Keratinocyte (primary cell): ENCODE measurements around the gene LAPTM5. TPM values are rescaled to one million over a fixed set of nuclear protein-coding genes. Genes with fewer than 3 reads are reported as not detected.

Source experiments
- DNase-seq: peaks from one replicate; pipeline ENCODE4 v3.0.0-alpha.2; 2011; ENCODE audit warnings: low read depth, missing footprints, low spot score
- FAIRE-seq: peaks from 2 replicates; lab custom pipeline; 2011; peaks lifted over from hg19 to GRCh38; lab: Jason Lieb, UNC
- H2AFZ ChIP-seq: 2 replicates; pipeline ENCODE4 v1.6.0; 2012; ENCODE audit warnings: low read length, control low read depth, inconsistent platforms; ENCODE audit not compliant: control insufficient read depth
- H3K27ac ChIP-seq: 2 replicates; pipeline ENCODE4 v1.5.1; 2011; ENCODE audit warnings: low read length; ENCODE audit not compliant: control insufficient read depth, insufficient read depth
- H3K27me3 ChIP-seq: 3 replicates; pipeline ENCODE4 v1.6.0; 2011; ENCODE audit warnings: low read length; ENCODE audit not compliant: control insufficient read depth, insufficient read depth; ENCODE audit errors: extremely low read depth
- H3K36me3 ChIP-seq, 2 experiments: 2 replicates in 1 of 2; 3 replicates in 1 of 2; pipeline ENCODE4 v1.5.1; 2011; ENCODE audit warnings: low read length in 2 of 2, mild to moderate bottlenecking in 1 of 2; ENCODE audit not compliant: control insufficient read depth in 2 of 2, insufficient read depth in 2 of 2; ENCODE audit errors: extremely low read depth in 1 of 2
- H3K4me1 ChIP-seq: 3 replicates; pipeline ENCODE4 v1.5.1; 2011; ENCODE audit warnings: low read length; ENCODE audit not compliant: control insufficient read depth, insufficient read depth; ENCODE audit errors: extremely low read depth
- H3K4me2 ChIP-seq: 3 replicates; pipeline ENCODE4 v1.6.0; 2011; ENCODE audit warnings: low read depth, low read length; ENCODE audit not compliant: control insufficient read depth, insufficient read depth; ENCODE audit errors: extremely low read depth
- H3K4me3 ChIP-seq, 3 experiments: fragments of 200-600 bp in 1 of 3; sonication (generic) in 1 of 3; 2 replicates in 2 of 3; 3 replicates in 1 of 3; pipeline ENCODE4 v1.5.1; 2011 to 2016; ENCODE audit warnings: low read length in 3 of 3, mild to moderate bottlenecking in 3 of 3, control low read depth in 2 of 3, inconsistent platforms in 1 of 3, low read depth in 1 of 3, mixed read lengths in 1 of 3, mixed run types in 1 of 3, moderate library complexity in 1 of 3; ENCODE audit not compliant: control insufficient read depth in 2 of 3, insufficient read depth in 2 of 3; ENCODE audit errors: extremely low read depth in 1 of 3
- H3K79me2 ChIP-seq: 2 replicates; pipeline ENCODE4 v1.6.0; 2012; ENCODE audit warnings: low read length; ENCODE audit not compliant: control insufficient read depth, insufficient read depth
- H3K9ac ChIP-seq: 3 replicates; pipeline ENCODE4 v1.6.0; 2011; ENCODE audit warnings: low read length; ENCODE audit not compliant: control insufficient read depth, insufficient read depth; ENCODE audit errors: extremely low read depth
- H3K9me1 ChIP-seq: 3 replicates; pipeline ENCODE4 v1.6.0; 2011; ENCODE audit warnings: low read length; ENCODE audit not compliant: control insufficient read depth, insufficient read depth; ENCODE audit errors: extremely low read depth
- H3K9me3 ChIP-seq: 2 replicates; pipeline ENCODE4 v1.5.1; 2012; ENCODE audit warnings: low read depth, low read length; ENCODE audit not compliant: control insufficient read depth
- H4K20me1 ChIP-seq: 3 replicates; pipeline ENCODE4 v1.6.0; 2011; ENCODE audit warnings: low read length; ENCODE audit not compliant: control insufficient read depth, insufficient read depth; ENCODE audit errors: extremely low read depth
- CTCF ChIP-seq, 3 experiments: IDR thresholded peaks in 1 of 3; conservative IDR thresholded peaks in 1 of 3; optimal IDR thresholded peaks in 1 of 3; 2 replicates in 2 of 3; 3 replicates in 1 of 3; pipeline versions ENCODE3 to v1.5.1; 2011; ENCODE audit warnings: low read length in 3 of 3, mild to moderate bottlenecking in 3 of 3, moderate library complexity in 2 of 3, control low read depth in 1 of 3, inconsistent platforms in 1 of 3; ENCODE audit not compliant: insufficient read depth in 2 of 3; ENCODE audit errors: extremely low read depth in 1 of 3
- EZH2 ChIP-seq: IDR thresholded peaks from one replicate; pipeline ENCODE4 v1.6.1; 2012; ENCODE audit warnings: inconsistent platforms, mild to moderate bottlenecking, low read length, moderate library complexity
- dilution Hi-C: fragments of 300-500 bp; cut with MboI; formaldehyde crosslinking; loops from one replicate; pipeline ENCODE4 v1.7.0; 2020; ENCODE audit warnings: low sequenced_read_pairs; ENCODE audit not compliant: extremely low pct_ligation_motif_present
- polyA plus RNA-seq, 5 experiments: library from polyadenylated mRNA; depleted of rRNA in 3 of 5; stranded (reverse) in 3 of 5; stranded (forward) in 1 of 5; unstranded in 1 of 5; fragments of >200 nt; gene quantifications; 1 replicate in 1 of 5; 2 replicates in 3 of 5; 3 replicates in 1 of 5; pipeline versions ENCODE4 v1.2.1 to v1.2.3, GENCODE V29; 2011 to 2012; ENCODE audit warnings: missing spikeins in 2 of 5, low read depth in 1 of 5, low replicate concordance in 1 of 5

The LAPTM5 gene
- polyA plus RNA-seq, 1 donor (not counting 4 experiments of a cell fraction or from before 2014, with no cell fraction given): 0.18 TPM

GRCh38 chr1:30701258-30701633 lies 56.3 kb downstream of the LAPTM5 start:
- Histone ChIP-seq H3K9me3 (no peaks in the 10 kb centered on the region), H3K4me3 (no peak overlapping the region), H3K4me2 (peak overlapping the region; percentile 65), H3K9ac (no peak overlapping the region), H3K36me3 (no peaks in the 10 kb centered on the region), H3K79me2 (no peaks in the 10 kb centered on the region), H3K9me1 (no peaks in the 10 kb centered on the region), H3K27me3 (no peaks in the 10 kb centered on the region), H4K20me1 (no peaks in the 10 kb centered on the region), H3K27ac (peak overlapping the region; percentile 23), H3K4me1 (peaks cover 25% of the 10 kb centered on the region), H2AFZ (peak overlapping the region; percentile 88)
- no peak for DNase-seq
- peak; percentile 84 for FAIRE-seq
- dilution Hi-C loops: no loop called here
- TF ChIP-seq CTCF (optimal IDR thresholded peaks at IDR 0.05 in 1 of 3, IDR thresholded peaks at IDR 0.05 in 1 of 3, conservative IDR thresholded peaks at IDR 0.05 in 1 of 3; ENCODE audit: extremely low read depth in 1 of 3, insufficient read depth in 2 of 3, low read length in 3 of 3) (peak in 1 of 3 experiments; percentile 4), EZH2 (no peak)

DNA sequence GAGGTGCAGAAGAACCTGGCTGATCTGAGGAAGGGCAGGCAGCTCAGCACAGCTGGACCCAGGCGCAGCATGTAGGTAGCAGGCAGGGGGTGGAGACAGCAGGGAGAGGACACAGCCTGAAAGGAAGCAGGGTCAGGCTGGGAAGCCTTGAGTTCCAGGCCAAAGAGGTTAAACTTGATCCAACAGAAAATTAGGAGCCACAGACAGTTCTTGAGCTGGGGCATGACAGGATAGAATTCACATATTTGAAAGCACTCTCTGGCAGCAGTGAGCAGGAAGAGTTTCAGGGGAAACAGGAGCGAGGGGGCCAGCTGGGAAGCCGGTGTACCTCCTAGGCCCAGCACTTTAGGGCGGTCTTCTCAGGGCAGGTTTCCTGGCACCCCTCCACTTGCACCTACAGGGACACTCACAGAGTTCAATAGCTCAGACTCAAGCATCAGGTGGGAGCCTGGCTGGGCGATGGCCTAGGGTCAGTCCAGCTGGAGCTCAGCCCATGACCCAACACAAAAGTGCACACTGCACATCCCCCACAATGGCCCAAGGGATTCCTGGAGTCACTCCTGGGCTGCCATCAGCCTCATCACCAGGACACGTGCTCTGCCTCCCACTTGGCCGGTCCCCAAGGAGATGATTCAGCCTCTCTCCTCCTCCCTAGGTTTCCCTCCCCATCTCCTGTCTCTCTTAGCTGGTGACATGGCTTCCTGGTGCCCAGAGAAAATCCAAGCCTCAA lies 56.9 kb downstream of the LAPTM5 start:
- peak overlapping the region; percentile 88 for H2AFZ ChIP-seq
- H3K79me2 ChIP-seq: no peaks in the 10 kb centered on the region
- no peaks in the 10 kb centered on the region for H4K20me1 ChIP-seq
- H3K4me3 ChIP-seq: no peak overlapping the region
- FAIRE-seq (no peak), DNase-seq (no peak)
- H3K9ac ChIP-seq: no peak overlapping the region
- H3K27ac ChIP-seq: peak overlapping the region; percentile 23
- TF ChIP-seq EZH2 (no peak), CTCF (optimal IDR thresholded peaks at IDR 0.05 in 1 of 3, IDR thresholded peaks at IDR 0.05 in 1 of 3, conservative IDR thresholded peaks at IDR 0.05 in 1 of 3; ENCODE audit: extremely low read depth in 1 of 3, insufficient read depth in 2 of 3, low read length in 3 of 3) (no peak)
- peaks cover 25% of the 10 kb centered on the region for H3K4me1 ChIP-seq
- H3K27me3 ChIP-seq: no peaks in the 10 kb centered on the region
- H3K36me3 ChIP-seq: no peaks in the 10 kb centered on the region
- H3K9me1 ChIP-seq: no peaks in the 10 kb centered on the region
- peak overlapping the region; percentile 65 for H3K4me2 ChIP-seq
- dilution Hi-C loops: no loop called here
- H3K9me3 ChIP-seq: no peaks in the 10 kb centered on the region
